ENCODE data around the gene DOC2B. TPM values are rescaled to one million over a fixed set of nuclear protein-coding genes. Genes with fewer than 3 reads are reported as not detected.

Gene DOC2B
- total RNA-seq, 1 donor, result not detected

DNA sequence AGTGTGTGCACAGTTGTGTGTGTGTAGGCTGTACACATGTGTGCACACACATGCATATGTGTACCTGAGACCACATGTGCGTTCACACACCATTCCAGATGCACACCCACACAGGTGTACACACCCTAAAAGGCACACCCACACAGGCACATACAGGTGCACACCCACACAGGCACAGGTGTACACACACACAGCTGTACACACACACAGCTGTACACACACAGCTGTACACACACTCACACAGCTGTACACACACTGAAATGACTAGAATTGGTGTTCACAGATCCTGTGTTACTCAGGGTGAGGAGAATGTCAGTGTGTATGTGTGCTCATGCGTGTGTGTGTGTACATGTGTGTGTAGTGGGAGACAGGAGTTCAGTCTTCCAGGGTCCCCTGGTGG is 15.9 kb upstream of the DOC2B start:
- no peak for DNase-seq (ENCODE audit: low read depth)
- no peak overlapping the region for H3K4me3 ChIP-seq (ENCODE audit: low read depth, low read length)
- TF ChIP-seq CTCF (IDR thresholded peaks at IDR 0.05; ENCODE audit: insufficient read depth, low read depth, low read length), result no peak

DNA sequence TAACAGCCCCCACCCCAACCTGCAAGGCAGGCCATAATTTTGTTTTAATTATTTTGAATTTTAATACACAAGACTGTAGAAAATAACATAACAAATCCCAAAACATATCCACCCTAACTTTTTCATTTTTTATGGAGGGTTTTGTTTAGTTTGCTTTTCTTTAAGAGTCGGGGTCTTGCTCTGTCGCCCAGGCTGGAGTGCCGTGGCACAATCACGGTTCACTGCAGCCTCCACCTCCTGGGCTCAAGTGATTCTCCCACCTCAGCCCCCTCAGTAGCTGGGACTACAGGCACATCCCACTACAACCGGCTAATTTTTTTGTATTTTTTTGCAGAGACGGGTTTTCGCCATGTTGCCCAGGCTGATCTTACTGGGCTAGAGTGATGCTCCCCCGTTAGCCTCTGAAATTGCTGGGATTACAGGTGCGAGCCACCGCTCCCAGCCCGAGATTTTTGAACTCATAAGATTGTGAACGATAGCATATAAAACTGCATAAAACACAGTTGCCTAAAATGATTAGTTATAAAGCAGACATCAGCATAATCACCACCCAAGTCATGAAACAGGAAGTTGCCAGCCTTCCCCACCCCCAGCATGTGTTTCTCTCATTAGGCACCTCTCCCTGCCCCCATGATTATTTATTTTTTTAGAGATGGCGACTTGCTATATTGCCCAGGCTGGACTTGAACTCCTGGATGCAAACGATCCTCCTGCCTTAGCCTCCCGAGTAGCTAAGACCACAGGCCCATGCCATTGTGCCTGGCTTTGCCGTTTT is 13.6 kb upstream of the DOC2B start:
- TF ChIP-seq CTCF (IDR thresholded peaks at IDR 0.05; ENCODE audit: insufficient read depth, low read depth, low read length), result no peak
- no peak overlapping the region for H3K4me3 ChIP-seq (ENCODE audit: low read depth, low read length)
- DNase-seq (ENCODE audit: low read depth), result no peak

DNA sequence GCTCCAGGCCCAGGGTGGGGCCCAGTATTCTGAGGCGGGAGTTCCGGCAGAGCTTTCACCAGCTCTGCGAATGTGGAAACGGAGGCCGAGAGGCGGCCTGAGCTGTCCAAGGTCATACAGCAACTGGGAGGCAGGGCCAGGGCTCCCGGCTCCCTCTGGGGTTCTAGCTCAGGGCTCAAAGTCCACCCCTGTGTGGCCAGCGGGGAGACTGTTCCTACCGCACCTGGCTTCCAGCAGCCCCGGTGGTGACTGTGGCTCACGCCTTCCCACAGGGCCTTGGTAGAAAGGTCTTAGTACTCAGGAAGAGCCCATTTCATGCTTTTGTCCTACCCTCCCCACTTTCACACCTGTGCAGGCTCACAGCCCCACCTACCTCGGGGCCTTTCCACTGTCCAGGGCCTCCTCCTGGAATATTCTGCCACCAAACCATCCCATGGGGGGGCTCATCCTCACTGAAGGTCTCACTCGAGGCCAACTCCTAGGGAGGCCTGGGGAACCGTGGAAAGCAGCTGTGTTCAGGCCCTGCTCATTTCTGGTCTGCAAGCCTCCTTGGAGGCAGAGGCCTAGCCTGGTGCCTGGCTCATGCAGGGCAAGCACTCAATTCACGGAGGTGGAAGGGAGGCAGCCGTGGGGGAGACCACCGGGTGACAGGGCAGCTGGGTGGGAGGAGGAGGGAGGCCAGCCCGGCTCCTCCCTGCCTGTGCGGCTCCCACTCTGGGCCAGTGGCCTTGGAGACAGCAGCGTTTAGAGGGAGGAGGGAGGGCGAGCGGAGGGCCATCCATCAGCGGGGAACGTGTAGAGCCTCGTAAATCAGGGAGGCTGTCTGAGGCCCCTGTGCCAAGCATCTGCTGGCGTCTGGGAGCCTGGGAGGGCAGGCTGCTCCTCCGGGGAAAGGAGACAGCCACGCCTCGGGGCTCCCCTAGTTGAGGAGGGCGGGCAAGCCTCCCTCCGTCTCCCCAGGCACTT is 12.7 kb upstream of the DOC2B start:
- no peak overlapping the region for H3K4me3 ChIP-seq (ENCODE audit: low read depth, low read length)
- TF ChIP-seq CTCF (IDR thresholded peaks at IDR 0.05; ENCODE audit: insufficient read depth, low read depth, low read length), result no peak
- DNase-seq (ENCODE audit: low read depth), result no peak

DNA sequence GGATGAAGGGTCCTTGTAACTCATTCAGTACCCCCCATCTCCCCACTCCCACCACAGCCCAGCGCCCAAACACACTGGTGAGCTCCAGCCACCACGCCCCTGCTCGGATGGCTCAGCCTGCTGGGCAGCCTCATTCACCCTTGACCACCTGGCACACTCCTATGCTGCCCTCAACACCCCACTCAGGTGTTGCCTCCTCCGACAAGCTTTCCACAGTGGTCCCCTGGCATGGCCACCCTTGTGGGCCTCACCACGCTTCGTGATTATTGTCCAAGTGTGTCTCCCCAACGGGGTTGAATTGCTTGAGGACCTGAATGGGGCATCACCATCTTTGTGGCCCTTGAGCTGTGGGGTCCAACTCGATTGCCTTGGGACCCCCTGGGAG is 12.0 kb upstream of the DOC2B start:
- no peak for TF ChIP-seq CTCF (IDR thresholded peaks at IDR 0.05; ENCODE audit: insufficient read depth, low read depth, low read length)
- no peak for DNase-seq (ENCODE audit: low read depth)
- H3K4me3 ChIP-seq (ENCODE audit: low read depth, low read length), result no peak overlapping the region

GRCh38 chr17:192666-193425 is 11.4 kb upstream of the DOC2B start:
- no peak for TF ChIP-seq CTCF (IDR thresholded peaks at IDR 0.05; ENCODE audit: insufficient read depth, low read depth, low read length)
- H3K4me3 ChIP-seq (ENCODE audit: low read depth, low read length), result no peak overlapping the region
- DNase-seq (ENCODE audit: low read depth), result no peak

DNA sequence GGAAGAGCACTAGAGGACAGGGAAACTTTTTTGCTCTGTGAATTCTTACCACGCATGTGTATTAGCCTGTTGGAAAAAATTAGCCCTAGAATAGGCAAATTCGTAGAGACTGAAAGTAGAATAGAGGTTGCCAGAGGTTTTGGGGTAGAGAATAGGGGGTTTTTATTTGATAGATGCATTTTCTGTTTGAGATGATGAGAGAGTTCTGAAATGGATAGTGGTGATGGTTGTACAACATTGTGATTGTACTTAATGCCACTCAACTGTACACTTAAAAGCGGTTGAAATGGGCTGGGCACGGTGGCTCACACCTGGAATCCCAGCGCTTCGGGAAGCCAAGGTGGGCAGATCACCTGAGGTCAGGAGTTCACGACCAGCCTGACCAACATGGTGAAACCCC is 8.0 kb upstream of the DOC2B start:
- no peak overlapping the region for H3K4me3 ChIP-seq (ENCODE audit: low read depth, low read length)
- DNase-seq (ENCODE audit: low read depth), result no peak
- no peak for TF ChIP-seq CTCF (IDR thresholded peaks at IDR 0.05; ENCODE audit: insufficient read depth, low read depth, low read length)

All from fibroblast of villous mesenchyme (primary cell).